OCI-LY7 (cell line): ENCODE results near the gene IQGAP3. TPM values are rescaled to one million over a fixed set of nuclear protein-coding genes. Genes with fewer than 3 reads are reported as not detected.
A peak's percentile ranks its signal among the peaks of the same experiment; 100 is the strongest.

Source experiments
- BruUV-seq: library from RNA; stranded (reverse); fragments of 400-500 nt; replicated peaks from 2 replicates; lab custom pipeline; 2021; lab: Mats Ljungman, UMichigan
- CTCF ChIA-PET: fragments of 300-600 bp; sonication (Branson Sonifier 250); formaldehyde crosslinking; loops from one replicate; lab custom pipeline; 2022; ENCODE audit warnings: antibody characterized with exemption; ENCODE audit not compliant: unreplicated experiment; lab: Charles Lee
- POLR2A ChIA-PET: fragments of 300-600 bp; sonication (Branson Sonifier 250); formaldehyde crosslinking; loops from one replicate; lab custom pipeline; 2022; ENCODE audit warnings: antibody characterized with exemption; lab: Charles Lee
- DNase-seq: peaks from one replicate; pipeline ENCODE4 v3.0.0-alpha.2; 2015; ENCODE audit warnings: low spot score
- H2AFZ ChIP-seq: fragments of 200-600 bp; sonication (generic), shearing (Covaris generic); 2 replicates; pipeline ENCODE4 v1.6.1; 2014; ENCODE audit warnings: mild to moderate bottlenecking, antibody characterized with exemption, low read length, moderate library complexity
- H3K27ac ChIP-seq: fragments of 200-600 bp; sonication (generic); 2 replicates; pipeline ENCODE4 v1.5.1; 2014; ENCODE audit warnings: mixed run types, low read depth, mild to moderate bottlenecking, moderate library complexity, low read length, inconsistent platforms; ENCODE audit not compliant: poor library complexity, severe bottlenecking
- H3K36me3 ChIP-seq: fragments of 200-600 bp; sonication (generic); 2 replicates; pipeline ENCODE4 v1.6.1; 2014; ENCODE audit warnings: mild to moderate bottlenecking, antibody characterized with exemption, low read length, moderate library complexity, mixed read lengths; ENCODE audit not compliant: insufficient read depth
- H3K4me1 ChIP-seq: fragments of 200-600 bp; sonication (generic); 2 replicates; pipeline ENCODE4 v1.5.1; 2014; ENCODE audit warnings: mild to moderate bottlenecking, low read length; ENCODE audit not compliant: insufficient read depth, poor library complexity, severe bottlenecking
- H3K4me2 ChIP-seq: fragments of 200-600 bp; sonication (generic); 2 replicates; pipeline ENCODE4 v1.6.1; 2014; ENCODE audit warnings: mild to moderate bottlenecking, low read length
- H3K4me3 ChIP-seq: fragments of 200-600 bp; sonication (generic); 2 replicates; pipeline ENCODE4 v1.5.1; 2014; ENCODE audit warnings: mild to moderate bottlenecking, low read depth, low read length; ENCODE audit not compliant: poor library complexity, severe bottlenecking
- H3K79me2 ChIP-seq: fragments of 200-600 bp; sonication (generic); 2 replicates; pipeline ENCODE4 v1.6.1; 2016; ENCODE audit warnings: low read depth, mild to moderate bottlenecking, low read length, moderate library complexity, mixed read lengths; ENCODE audit not compliant: insufficient read depth
- H3K9me2 ChIP-seq: fragments of 200-600 bp; sonication (generic); 2 replicates; pipeline ENCODE4 v1.6.1; 2016; ENCODE audit warnings: mild to moderate bottlenecking, low read length, mixed read lengths; ENCODE audit not compliant: insufficient read depth
- H3K9me3 ChIP-seq: fragments of 200-600 bp; sonication (generic); 2 replicates; pipeline ENCODE4 v1.6.1; 2014; ENCODE audit warnings: mild to moderate bottlenecking, mixed run types, low read length, mixed read lengths
- H4K20me1 ChIP-seq: fragments of 200-600 bp; sonication (generic); 2 replicates; pipeline ENCODE4 v1.6.1; 2014; ENCODE audit warnings: mild to moderate bottlenecking, antibody characterized with exemption, low read length, moderate library complexity, mixed read lengths; ENCODE audit not compliant: insufficient read depth
- CTCF ChIP-seq: fragments of 200-600 bp; sonication (generic); conservative IDR thresholded peaks from 2 replicates; pipeline ENCODE4 v1.5.1; 2014; ENCODE audit warnings: mild to moderate bottlenecking, antibody characterized with exemption, low read length, moderate library complexity, mixed read lengths
- EZH2phosphoT487 ChIP-seq: fragments of 200-600 bp; sonication (generic); IDR thresholded peaks from 2 replicates; pipeline ENCODE4 v1.6.1; 2018; ENCODE audit warnings: low read depth, borderline replicate concordance, mild to moderate bottlenecking, mixed run types, antibody characterized with exemption, low read length, moderate library complexity, mixed read lengths
- intact Hi-C: fragments of 100-400 bp; cut with micrococcal nuclease; formaldehyde crosslinking; loops from one replicate; pipeline ENCODE4 v1.10.0; 2022; ENCODE audit not compliant: unreplicated experiment
- total RNA-seq, 2 experiments: library from RNA; depleted of rRNA in 1 of 2; stranded (reverse); fragments of >200 nt in 1 of 2; shearing (Covaris generic) in 1 of 2; gene quantifications; 2 replicates each; pipeline ENCODE4 v1.2.3, GENCODE V29; 2014 to 2022

The IQGAP3 gene
- total RNA-seq, 2 experiments from 2014 or later: 22.4 to 28.7 TPM

- Histone ChIP-seq H3K4me1 (peaks cover 35% of the 10 kb centered on the region), H3K9me3 (no peaks in the 10 kb centered on the region), H2AFZ (no peak overlapping the region), H4K20me1 (no peaks in the 10 kb centered on the region), H3K4me3 (no peak overlapping the region), H3K36me3 (peaks cover 74% of the 10 kb centered on the region), H3K4me2 (no peak overlapping the region), H3K79me2 (peaks cover 19% of the 10 kb centered on the region), H3K9me2 (no peaks in the 10 kb centered on the region), H3K27ac (no peak overlapping the region)
- POLR2A ChIA-PET: no interaction called here
- CTCF ChIA-PET: no interaction called here
- no peak for DNase-seq
- intact Hi-C loops: no loop called here
- BruUV-seq: no TSS peak
- TF ChIP-seq EZH2phosphoT487 (no peak), CTCF (no peak)
Measured at GRCh38 chr1:156595016-156595415, 22.7 kb upstream of the IQGAP3 start.

GRCh38 chr1:156594190-156594589, 21.8 kb upstream of the IQGAP3 start:
- Histone ChIP-seq H3K27ac (no peak overlapping the region), H3K36me3 (peaks cover 68% of the 10 kb centered on the region), H3K4me1 (peaks cover 27% of the 10 kb centered on the region), H2AFZ (no peak overlapping the region), H4K20me1 (no peaks in the 10 kb centered on the region), H3K4me2 (no peak overlapping the region), H3K4me3 (no peak overlapping the region), H3K79me2 (peaks cover 11% of the 10 kb centered on the region), H3K9me3 (no peaks in the 10 kb centered on the region), H3K9me2 (no peaks in the 10 kb centered on the region)
- no peak for DNase-seq
- intact Hi-C loops: no loop called here
- TF ChIP-seq CTCF: no peak
- no peak for TF ChIP-seq EZH2phosphoT487
- POLR2A ChIA-PET: interaction anchor here (0.6 kb wide), 2 partner anchors 17 to 94 kb away, joined by 3 to 4 read pairs; partner anchors contain the start of gene MEF2D
- no TSS peak for BruUV-seq
- CTCF ChIA-PET: interaction anchor here (1.0 kb wide), 1 partner anchor 208 kb away, joined by 4 read pairs; no protein-coding TSS in a partner anchor

- Histone ChIP-seq H3K4me2 (no peak overlapping the region), H2AFZ (no peak overlapping the region), H3K4me1 (peaks cover 27% of the 10 kb centered on the region), H4K20me1 (no peaks in the 10 kb centered on the region), H3K79me2 (peaks cover 5% of the 10 kb centered on the region), H3K27ac (peak overlapping the region; percentile 50), H3K9me3 (no peaks in the 10 kb centered on the region), H3K9me2 (no peaks in the 10 kb centered on the region), H3K36me3 (peaks cover 62% of the 10 kb centered on the region), H3K4me3 (no peak overlapping the region)
- no peak for TF ChIP-seq CTCF
- TF ChIP-seq EZH2phosphoT487: no peak
- BruUV-seq: no TSS peak
- ChIA-PET CTCF (interaction anchor here (1.0 kb wide), 1 partner anchor 208 kb away, joined by 4 read pairs; no protein-coding TSS in a partner anchor), POLR2A (interaction anchor here (0.6 kb wide), 1 partner anchor 93 kb away, joined by 3 read pairs; the partner anchor contains the start of gene MEF2D)
- intact Hi-C loops: no loop called here
- no peak for DNase-seq
Measured at GRCh38 chr1:156593661-156593989, 21.3 kb upstream of the IQGAP3 start.
